Measurements from ENCODE around the gene NFX1.
"Not testable (repeated sequence)": the region's sequence is repeated elsewhere in the genome, so short reads cannot be mapped to it uniquely, and the experiment has no call there.

NFX1 gene

DNA sequence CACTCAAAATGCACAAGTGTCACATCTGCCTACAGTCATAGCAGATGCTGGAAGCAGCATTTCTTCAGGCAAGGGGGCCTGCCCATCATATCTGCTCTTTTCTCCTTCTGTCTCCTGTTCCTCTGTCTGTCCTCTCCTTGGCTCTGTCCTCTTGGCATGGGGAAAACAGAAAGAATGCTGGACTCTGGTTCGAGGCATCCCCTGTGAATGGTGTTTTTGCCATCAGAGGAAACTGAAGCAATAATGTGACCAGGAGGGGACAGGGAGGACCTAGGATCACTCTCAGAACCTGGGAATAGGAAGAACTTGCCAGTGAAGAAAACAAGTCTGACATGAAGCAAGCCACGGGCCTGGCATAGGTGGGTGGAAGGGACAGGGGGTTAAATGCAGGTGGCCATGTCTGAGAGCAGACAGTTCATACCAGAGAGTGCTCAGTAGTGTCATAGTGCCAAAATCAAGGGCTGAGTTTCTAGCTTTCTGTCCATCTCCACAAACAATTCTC lies 76.7 kb downstream of the NFX1 start:
- no peak for DNase-seq

DNA sequence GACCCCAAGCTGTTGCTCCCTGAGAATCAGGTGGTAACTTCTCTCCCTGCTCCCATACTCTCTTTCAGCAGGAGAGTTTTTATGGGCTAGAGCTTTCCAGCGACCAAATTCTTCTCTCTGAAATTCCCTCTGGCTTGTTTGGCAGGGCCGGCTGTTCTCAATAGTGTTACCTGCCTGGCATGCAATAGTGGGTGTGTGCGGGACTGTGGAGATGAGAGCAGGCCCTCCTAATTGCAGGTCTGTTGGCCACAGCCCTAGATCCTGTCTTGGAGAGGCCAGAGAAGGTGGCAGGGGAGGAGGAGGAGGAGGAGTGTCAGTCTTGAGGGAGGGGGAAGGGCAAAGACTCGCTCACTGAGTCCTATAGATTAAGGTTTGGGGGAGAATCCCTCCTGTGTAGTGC lies 82.6 kb downstream of the NFX1 start:
- DNase-seq = no peak

- DNase-seq = no peak
Measured at GRCh38 chr9:33374190-33374589, 83.9 kb downstream of the NFX1 start.

- peak; percentile 61 to 84 for DNase-seq
Measured at GRCh38 chr9:33374634-33375237, 84.4 kb downstream of the NFX1 start.

DNA sequence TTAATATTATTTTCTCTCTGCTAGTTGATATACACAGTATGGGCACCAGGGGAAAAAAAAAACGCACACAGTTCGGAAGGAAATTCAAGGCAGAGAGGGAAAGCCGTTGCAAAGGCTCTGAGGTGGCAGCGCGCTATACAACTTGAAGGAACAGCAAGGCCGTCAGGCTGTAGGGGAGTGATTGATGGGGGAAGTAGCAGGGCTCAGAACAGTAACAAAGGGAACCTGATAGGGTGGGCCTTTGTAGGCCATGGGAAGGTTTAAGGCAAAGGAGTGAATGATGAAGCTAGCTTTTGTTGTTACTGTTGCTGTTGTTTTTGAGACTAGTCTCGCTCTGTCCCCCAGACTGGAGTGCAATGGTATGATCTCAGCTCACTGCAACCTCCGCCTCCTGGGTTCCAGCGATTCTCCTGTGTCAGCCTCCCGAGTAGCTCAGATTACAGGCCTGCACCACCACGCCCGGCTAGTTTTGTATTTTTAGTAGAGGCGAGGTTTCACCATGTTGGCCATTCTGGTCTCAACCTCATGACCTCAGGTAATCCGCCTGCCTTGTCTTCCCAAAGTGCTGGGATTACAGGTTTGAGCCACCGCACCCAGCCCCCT lies 85.0 kb downstream of the NFX1 start:
- no peak for DNase-seq

- no peak for DNase-seq
Measured at GRCh38 chr9:33375841-33376321, 85.6 kb downstream of the NFX1 start.

DNA sequence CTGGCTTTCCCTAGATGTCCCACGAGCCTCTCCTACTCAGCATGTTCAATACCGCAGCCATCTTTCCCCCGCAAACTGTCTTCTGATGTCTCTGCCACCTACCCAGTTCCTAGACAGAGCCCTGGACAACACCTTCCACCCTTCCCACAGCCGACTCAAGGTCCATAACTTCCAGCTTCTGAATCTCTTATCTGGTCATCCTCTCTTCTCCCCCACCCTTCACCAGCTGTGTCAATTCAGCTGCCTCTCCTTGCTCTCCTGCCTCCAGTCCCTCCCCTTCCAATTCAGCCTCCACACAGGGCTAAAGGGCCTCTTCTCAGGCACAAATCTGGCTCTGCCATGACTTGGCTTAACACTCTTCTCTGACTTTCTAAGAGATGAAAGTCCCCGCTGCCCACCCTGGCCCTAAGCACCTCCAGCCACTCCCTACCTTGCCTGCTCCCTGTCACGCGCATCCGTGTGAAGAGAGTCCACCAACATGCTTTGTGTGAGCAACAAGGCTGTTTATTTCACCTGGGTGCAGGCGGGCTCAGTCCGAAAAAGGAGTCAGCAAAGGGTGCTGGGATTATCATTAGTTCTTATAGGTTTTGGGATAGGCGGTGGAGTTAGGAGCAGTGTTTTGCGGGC lies 86.9 kb downstream of the NFX1 start:
- no peak for DNase-seq

DNA sequence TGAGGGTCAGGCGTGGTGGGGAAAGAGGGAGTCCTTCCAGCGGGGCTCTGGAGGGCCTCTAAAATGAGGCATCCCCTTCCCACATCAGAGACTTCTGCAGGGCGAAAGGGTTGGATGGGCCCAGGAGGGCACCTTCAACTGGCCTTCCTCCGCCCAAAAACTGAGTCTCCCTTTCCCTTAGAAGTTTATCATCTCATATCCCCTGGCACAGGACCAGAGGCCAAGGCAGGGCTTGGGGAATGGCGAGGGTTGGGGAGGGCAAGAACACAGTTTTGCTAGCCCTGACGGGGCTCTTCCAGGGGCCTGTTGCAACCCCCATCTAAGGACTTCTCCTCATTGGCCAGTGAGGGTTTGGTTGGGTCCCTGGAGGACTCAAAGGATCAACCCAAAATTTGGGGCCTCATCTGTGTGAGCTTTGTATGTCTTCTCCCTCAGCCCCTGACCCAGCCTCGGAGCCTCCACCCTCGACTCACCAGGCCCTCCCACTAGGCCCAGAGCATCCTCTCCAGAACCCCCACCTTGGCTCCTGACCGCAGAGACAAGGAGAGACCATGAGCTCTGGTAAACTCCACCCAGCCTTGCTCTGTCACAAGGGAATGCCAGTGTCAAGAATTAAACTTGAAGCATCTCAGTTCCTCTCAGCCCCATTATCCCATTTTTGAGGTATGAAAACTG lies 87.9 kb downstream of the NFX1 start:
- DNase-seq = no peak

- no peak for DNase-seq
Measured at GRCh38 chr9:33379666-33380389, 89.5 kb downstream of the NFX1 start.

- no peak for DNase-seq
Measured at GRCh38 chr9:33380390-33381094, 90.2 kb downstream of the NFX1 start.

DNA sequence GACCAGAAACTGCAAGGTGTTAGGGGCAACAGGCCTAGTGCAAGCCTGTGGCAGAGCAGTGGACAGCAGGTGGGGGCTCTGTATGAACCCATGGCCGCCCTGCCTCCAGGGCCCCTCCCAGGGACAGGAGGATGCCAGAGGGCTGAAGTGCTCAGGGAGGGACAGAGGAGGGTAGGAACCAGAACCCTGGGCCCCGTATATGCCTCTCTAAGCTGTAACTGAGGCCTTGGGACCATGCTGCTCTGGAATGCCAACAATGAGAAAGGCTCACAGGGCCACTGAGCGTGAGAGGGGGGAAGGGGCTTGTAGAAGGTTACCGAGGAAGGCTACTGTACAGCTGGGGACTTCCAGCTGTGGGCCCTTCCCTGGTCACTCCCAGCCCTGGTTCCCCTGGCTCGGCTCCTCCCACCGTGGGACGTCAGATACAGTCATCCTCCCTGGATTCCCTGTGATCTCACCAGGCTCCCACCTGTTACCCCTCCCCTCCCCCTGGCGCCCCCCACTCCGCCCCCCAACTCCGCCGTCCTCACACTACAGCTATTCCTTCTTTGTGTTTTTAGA lies 91.0 kb downstream of the NFX1 start:
- DNase-seq = peak in 1 of 2 donors; percentile 46

DNA sequence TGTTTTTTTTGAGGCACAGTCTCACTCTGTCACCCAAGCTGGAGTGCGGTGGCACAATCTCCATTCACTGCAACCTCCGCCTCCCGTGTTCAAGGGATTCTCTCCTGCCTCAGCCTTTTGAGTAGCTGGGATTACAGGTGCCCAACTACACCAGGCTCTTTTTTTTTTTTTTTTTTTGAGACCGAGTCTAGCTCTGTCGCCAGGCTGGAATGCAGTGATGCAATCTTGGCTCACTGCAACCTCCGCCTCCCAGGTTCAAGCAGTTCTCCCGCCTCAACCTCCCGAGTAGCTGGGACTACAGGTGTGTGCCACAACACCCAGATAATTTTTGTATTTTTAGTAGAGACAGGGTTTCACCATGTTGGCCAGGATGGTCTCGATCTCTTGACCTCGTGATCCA lies 92.1 kb downstream of the NFX1 start:
- DNase-seq = not testable (repeated sequence)

DNA sequence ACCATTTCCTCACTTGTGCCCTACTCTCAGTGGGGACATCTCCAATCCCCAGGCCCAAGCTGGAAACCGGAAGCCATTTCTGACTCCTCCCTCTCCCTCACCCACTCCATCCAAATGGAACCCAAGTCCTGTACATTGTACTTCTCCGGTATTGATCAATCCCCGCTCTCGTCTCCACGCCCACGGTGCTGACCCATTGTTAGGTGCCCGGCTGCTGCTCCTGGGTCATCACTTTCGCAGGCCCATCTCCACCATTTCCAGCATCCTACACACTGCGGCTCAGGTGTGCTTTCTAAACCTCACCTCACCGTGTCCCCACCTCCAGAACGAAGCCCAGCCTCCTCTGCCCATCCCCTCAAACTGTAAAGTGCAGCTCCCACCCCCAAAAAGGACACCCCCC lies 93.1 kb downstream of the NFX1 start:
- not testable (repeated sequence) for DNase-seq

DNA sequence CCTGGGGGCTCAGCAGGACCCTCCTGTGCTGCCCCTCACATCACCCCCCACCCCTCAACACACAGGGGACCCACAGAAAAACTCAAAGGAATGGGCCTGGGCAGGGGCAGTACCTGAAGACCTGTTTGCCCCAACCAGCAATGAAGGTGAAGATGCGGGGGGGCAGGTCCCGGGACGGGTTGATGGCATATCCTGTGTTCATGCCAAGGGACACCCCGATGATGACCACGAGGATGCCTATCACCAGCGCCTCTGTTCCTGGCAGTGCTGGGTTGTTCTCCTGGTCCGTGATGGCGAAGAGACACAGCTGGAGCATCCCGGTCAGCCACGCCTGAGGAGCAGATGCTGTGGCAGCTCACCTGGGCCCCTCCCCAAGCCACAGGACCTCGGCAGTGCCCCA lies 95.2 kb downstream of the NFX1 start:
- not testable (repeated sequence) for DNase-seq

- not testable (repeated sequence) for DNase-seq
Measured at GRCh38 chr9:33385979-33386640, 95.8 kb downstream of the NFX1 start.

GRCh38 chr9:33386641-33386996 lies 96.3 kb downstream of the NFX1 start:
- not testable (repeated sequence) for DNase-seq

GRCh38 chr9:33386998-33387397 lies 96.7 kb downstream of the NFX1 start:
- not testable (repeated sequence) for DNase-seq

- DNase-seq = no peak
Measured at GRCh38 chr9:33388110-33388994, 98.0 kb downstream of the NFX1 start.

DNA sequence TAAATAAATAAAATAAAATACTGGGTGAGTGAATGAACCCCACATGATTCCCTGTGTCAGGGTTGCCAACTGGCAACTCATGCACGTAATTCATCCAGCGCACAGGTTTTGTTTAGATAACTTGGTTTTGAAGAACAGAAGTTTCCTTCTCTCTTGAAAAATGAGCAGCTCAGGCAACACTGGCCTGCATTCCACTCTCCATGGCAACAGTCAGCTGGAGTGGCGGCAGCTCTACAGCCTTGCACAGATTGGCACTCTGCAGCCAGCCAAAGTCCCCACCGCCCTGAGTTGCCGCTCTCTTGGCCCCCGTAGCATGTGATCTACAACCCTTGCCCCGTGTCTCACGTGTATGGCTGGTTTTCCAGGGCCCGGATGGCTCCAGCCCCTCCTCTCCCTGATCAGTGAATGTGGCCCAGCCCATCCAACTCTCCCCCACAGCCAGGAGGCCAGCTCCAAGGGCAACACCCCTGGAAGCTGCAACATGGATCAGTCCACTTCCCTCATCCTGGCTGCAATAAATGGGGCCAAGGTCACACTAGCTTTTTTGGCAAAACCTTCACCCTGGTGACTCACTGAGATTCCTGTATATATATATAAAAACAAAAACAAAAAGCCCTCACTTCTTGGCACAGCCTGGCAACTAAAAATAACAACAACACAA lies 100.9 kb downstream of the NFX1 start:
- peak; percentile 36 to 72 for DNase-seq

DNA sequence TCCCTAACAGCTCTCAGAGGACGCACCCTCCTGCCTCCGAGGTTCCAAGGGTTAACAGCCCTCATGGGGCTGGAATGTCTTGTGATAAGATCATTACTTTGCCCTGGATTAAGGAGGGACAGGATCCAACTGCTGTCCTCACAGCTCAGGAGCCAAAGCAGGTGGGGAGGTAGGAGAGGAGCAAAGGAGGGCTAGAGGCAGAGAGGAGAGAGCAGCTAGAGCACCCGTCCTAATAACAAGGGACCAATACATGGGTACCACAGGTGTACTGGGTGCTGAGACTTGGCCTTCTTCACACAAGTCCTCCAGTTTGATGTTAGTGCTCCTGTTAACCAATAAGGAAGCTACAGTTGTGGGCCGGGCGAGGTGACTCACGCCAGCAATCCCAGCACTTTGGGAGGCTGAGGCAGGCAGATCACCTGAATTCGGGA lies 102.3 kb downstream of the NFX1 start:
- DNase-seq = not testable (repeated sequence)

Data from inflammatory macrophage treated with lipopolysaccharide for 1 hour (primary cell).